Duodenal mucosa (tissue), 2 donors: ENCODE results near the gene ADAMTSL3.
"Not testable (repeated sequence)": the region's sequence is repeated elsewhere in the genome, so short reads cannot be mapped to it uniquely, and the experiment has no call there.

Experiments used
- H3K27ac ChIP-seq: one replicate; pipeline ENCODE4 v1.7.0; 2013; ENCODE audit warnings: low read depth, low read length
- H3K27me3 ChIP-seq, 2 donors: one replicate each; pipeline ENCODE4 v1.7.0; 2013; ENCODE audit warnings: low read length in 2 of 2, control low read depth in 1 of 2; ENCODE audit not compliant: insufficient read depth in 2 of 2, control insufficient read depth in 1 of 2
- H3K36me3 ChIP-seq, 2 donors: one replicate each; pipeline ENCODE4 v1.7.0; 2013; ENCODE audit warnings: low read length in 2 of 2, control low read depth in 1 of 2; ENCODE audit not compliant: insufficient read depth in 2 of 2, control insufficient read depth in 1 of 2
- H3K4me1 ChIP-seq, 2 donors: one replicate each; pipeline ENCODE4 v1.7.0; 2013; ENCODE audit warnings: low read length in 2 of 2, control low read depth in 1 of 2; ENCODE audit not compliant: insufficient read depth in 2 of 2, control insufficient read depth in 1 of 2
- H3K4me3 ChIP-seq, 2 donors: one replicate each; pipeline ENCODE4 v1.7.0; 2013; ENCODE audit warnings: low read length in 2 of 2, low read depth in 1 of 2
- H3K9ac ChIP-seq, 2 donors: one replicate each; pipeline ENCODE4 v1.7.0; 2013; ENCODE audit warnings: low read length in 2 of 2, low read depth in 1 of 2
- H3K9me3 ChIP-seq, 2 donors: one replicate each; pipeline ENCODE4 v1.7.0; 2013; ENCODE audit warnings: low read length in 2 of 2, control low read depth in 1 of 2; ENCODE audit not compliant: control insufficient read depth in 1 of 2

The ADAMTSL3 gene

GRCh38 chr15:83947156-83947555 lies 293.2 kb downstream of the ADAMTSL3 start:
- no peaks in the 10 kb centered on the region for H3K4me1 ChIP-seq
- no peak overlapping the region for H3K4me3 ChIP-seq
- no peak overlapping the region for H3K27ac ChIP-seq
- H3K27me3 ChIP-seq = no peaks in the 10 kb centered on the region
- no peaks in the 10 kb centered on the region for H3K36me3 ChIP-seq
- H3K9ac ChIP-seq = no peak overlapping the region
- peaks cover 0 to 6% of the 10 kb centered on the region in 2 donors for H3K9me3 ChIP-seq

- Histone ChIP-seq H3K4me1 (no peaks in the 10 kb centered on the region), H3K27me3 (no peaks in the 10 kb centered on the region), H3K27ac (no peak overlapping the region), H3K4me3 (no peak overlapping the region), H3K9me3 (peaks cover 0 to 4% of the 10 kb centered on the region in 2 donors), H3K36me3 (no peaks in the 10 kb centered on the region), H3K9ac (no peak overlapping the region)
Observed at GRCh38 chr15:83954506-83954905, 300.6 kb downstream of the ADAMTSL3 start.

GRCh38 chr15:83955806-83956265 lies 301.9 kb downstream of the ADAMTSL3 start:
- Histone ChIP-seq H3K36me3 (no peaks in the 10 kb centered on the region), H3K27ac (no peak overlapping the region), H3K4me3 (no peak overlapping the region), H3K9me3 (peaks cover 0 to 4% of the 10 kb centered on the region in 2 donors), H3K9ac (no peak overlapping the region), H3K27me3 (no peaks in the 10 kb centered on the region), H3K4me1 (no peaks in the 10 kb centered on the region)

- Histone ChIP-seq H3K27me3 (no peaks in the 10 kb centered on the region), H3K27ac (no peak overlapping the region), H3K36me3 (no peaks in the 10 kb centered on the region)
Observed at GRCh38 chr15:83956887-83957286, 303.0 kb downstream of the ADAMTSL3 start.

GRCh38 chr15:83959477-83959876 lies 305.6 kb downstream of the ADAMTSL3 start:
- Histone ChIP-seq H3K9ac (no peak overlapping the region), H3K27me3 (no peaks in the 10 kb centered on the region), H3K4me3 (no peak overlapping the region)

More at GRCh38 chr15:83956887-83957286, 303.0 kb downstream of the ADAMTSL3 start:
- no peak overlapping the region for H3K4me3 ChIP-seq
- H3K9ac ChIP-seq = no peak overlapping the region
- H3K9me3 ChIP-seq = peaks cover 0 to 4% of the 10 kb centered on the region in 2 donors
- H3K4me1 ChIP-seq = no peaks in the 10 kb centered on the region

GRCh38 chr15:83960192-83960829 lies 306.4 kb downstream of the ADAMTSL3 start:
- H3K9me3 ChIP-seq = no peaks in the 10 kb centered on the region
- H3K4me3 ChIP-seq = no peak overlapping the region
- H3K4me1 ChIP-seq = no peaks in the 10 kb centered on the region
- no peak overlapping the region for H3K27ac ChIP-seq
- no peak overlapping the region for H3K9ac ChIP-seq
- H3K36me3 ChIP-seq = no peaks in the 10 kb centered on the region
- no peaks in the 10 kb centered on the region for H3K27me3 ChIP-seq

More at GRCh38 chr15:83959477-83959876, 305.6 kb downstream of the ADAMTSL3 start:
- H3K4me1 ChIP-seq = no peaks in the 10 kb centered on the region
- no peak overlapping the region for H3K27ac ChIP-seq
- H3K9me3 ChIP-seq = no peaks in the 10 kb centered on the region
- H3K36me3 ChIP-seq = no peaks in the 10 kb centered on the region

- H3K36me3 ChIP-seq = no peaks in the 10 kb centered on the region
- H3K4me1 ChIP-seq = no peaks in the 10 kb centered on the region
- no peak overlapping the region for H3K9ac ChIP-seq
- H3K27ac ChIP-seq = no peak overlapping the region
- H3K4me3 ChIP-seq = no peak overlapping the region
- no peaks in the 10 kb centered on the region for H3K27me3 ChIP-seq
- H3K9me3 ChIP-seq = no peaks in the 10 kb centered on the region
Observed at GRCh38 chr15:83961311-83961710, 307.4 kb downstream of the ADAMTSL3 start.

GRCh38 chr15:83964967-83965366 lies 311.0 kb downstream of the ADAMTSL3 start:
- not testable (repeated sequence) for H3K36me3 ChIP-seq, H3K9me3 ChIP-seq, H3K27ac ChIP-seq, H3K9ac ChIP-seq, H3K27me3 ChIP-seq, H3K4me3 ChIP-seq, H3K4me1 ChIP-seq

GRCh38 chr15:83970295-83970890 lies 316.5 kb downstream of the ADAMTSL3 start:
- Histone ChIP-seq H3K9ac (no peak overlapping the region), H3K27ac (no peak overlapping the region), H3K4me1 (no peaks in the 10 kb centered on the region), H3K9me3 (no peaks in the 10 kb centered on the region), H3K27me3 (no peaks in the 10 kb centered on the region), H3K36me3 (no peaks in the 10 kb centered on the region), H3K4me3 (no peak overlapping the region)

GRCh38 chr15:83971992-83972391 lies 318.1 kb downstream of the ADAMTSL3 start:
- Histone ChIP-seq H3K27me3 (no peaks in the 10 kb centered on the region), H3K36me3 (no peaks in the 10 kb centered on the region), H3K9ac (no peak overlapping the region), H3K9me3 (peaks cover 0 to 4% of the 10 kb centered on the region in 2 donors), H3K27ac (no peak overlapping the region), H3K4me3 (no peak overlapping the region), H3K4me1 (no peaks in the 10 kb centered on the region)
